Large intestine (tissue), 12 donors: ENCODE data around the gene AMPD1. TPM values are rescaled to one million over a fixed set of nuclear protein-coding genes. Genes with fewer than 3 reads are reported as not detected.
A peak's percentile ranks its signal among the peaks of the same experiment; 100 is the strongest.

Experiments used
- DNase-seq, 2 donors: peaks; one replicate each; pipeline versions ENCODE4 v3.0.0 to v3.0.0-alpha.2; 2013
- H3K27ac ChIP-seq: one replicate; pipeline ENCODE4 v1.5.1; 2013; ENCODE audit warnings: low read length
- H3K27me3 ChIP-seq: 2 replicates; pipeline ENCODE4 v1.6.1; 2013; ENCODE audit warnings: low read length; ENCODE audit not compliant: control insufficient read depth, insufficient read depth
- H3K36me3 ChIP-seq: 2 replicates; pipeline ENCODE4 v1.6.1; 2013; ENCODE audit warnings: low read length; ENCODE audit not compliant: control insufficient read depth, insufficient read depth
- H3K4me1 ChIP-seq: one replicate; pipeline ENCODE4 v1.6.1; 2013; ENCODE audit warnings: low read length; ENCODE audit not compliant: control insufficient read depth, insufficient read depth
- H3K4me3 ChIP-seq: one replicate; pipeline ENCODE4 v1.5.1; 2013; ENCODE audit warnings: low read length
- H3K9me3 ChIP-seq: one replicate; pipeline ENCODE4 v1.6.1; 2013; ENCODE audit warnings: mild to moderate bottlenecking, low read depth, low read length, moderate library complexity; ENCODE audit not compliant: control insufficient read depth
- WGBS: methylation state at CpG from one replicate; pipeline ENCODE4 v1.1.5; 2013; ENCODE audit warnings: low lambda C conversion rate; ENCODE audit not compliant: insufficient coverage; 5-methylcytosine and 5-hydroxymethylcytosine counted together
- long read RNA-seq, 11 donors: transcript quantifications; one replicate each; lab custom pipeline, GENCODE V29; 2026
- polyA plus RNA-seq: library from polyadenylated mRNA; unstranded; fragments of 120-200 nt; gene quantifications from one replicate; pipeline ENCODE4 v1.2.1, GENCODE V29; 2013

AMPD1 gene
- 0.13 TPM for polyA plus RNA-seq
- long read RNA-seq, donor 1: 0 reads
- long read RNA-seq, donor 2: 0 reads
- long read RNA-seq, donor 3: 0 reads
- long read RNA-seq, donor 4: 0 reads
- long read RNA-seq, donor 5: 0 reads
- long read RNA-seq, donor 6: 0 reads
- long read RNA-seq, donor 7: 0 reads
- long read RNA-seq, donor 8: 0 reads
- long read RNA-seq, donor 9: 0 reads
- long read RNA-seq, donor 10: 0 reads
- long read RNA-seq, donor 11: 0 reads

GRCh38 chr1:114695430-114696058 is at the start of gene AMPD1:
Gene AMPD1 (minus strand): TSS chr1:114695546. CDS start chr1:114695471, 75 bp downstream.
- H3K36me3 ChIP-seq: no peaks in the 10 kb centered on the region
- no peaks in the 10 kb centered on the region for H3K4me1 ChIP-seq
- WGBS: 19% methylated on average over 3 of the region's 6 CpGs
- no peak within 1 kb of the TSS for H3K27ac ChIP-seq
- peak; percentile 5 to 52 for DNase-seq
- no peaks in the 10 kb centered on the region for H3K27me3 ChIP-seq
- no peaks in the 10 kb centered on the region for H3K9me3 ChIP-seq
- H3K4me3 ChIP-seq: no peak within 1 kb of the TSS

GRCh38 chr1:114741963-114742746 is 46.8 kb upstream of the AMPD1 start:
- peaks cover 57% of the 10 kb centered on the region for H3K36me3 ChIP-seq

DNA sequence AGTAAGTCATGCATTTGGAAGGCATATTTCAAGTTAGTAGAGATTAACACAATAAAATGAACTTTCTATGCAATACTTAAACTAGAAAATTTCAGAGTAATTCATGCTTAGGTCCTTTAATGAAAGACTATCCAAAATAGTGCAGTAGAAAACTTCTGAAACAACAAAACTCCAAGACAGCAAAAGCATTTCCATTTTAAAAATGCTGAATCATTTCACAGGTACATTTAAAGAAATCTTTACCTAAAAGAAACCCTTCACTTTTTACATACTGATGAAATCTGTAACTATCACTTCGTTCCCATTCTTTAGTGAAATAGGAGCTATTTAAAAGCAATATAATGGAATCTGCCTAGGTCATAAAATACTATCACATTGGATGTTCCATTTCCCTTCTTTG is 45.0 kb upstream of the AMPD1 start:
- Histone ChIP-seq H3K27me3 (no peaks in the 10 kb centered on the region), H3K4me1 (peaks cover 11% of the 10 kb centered on the region), H3K27ac (no peak overlapping the region), H3K4me3 (no peak overlapping the region), H3K36me3 (peaks cover 59% of the 10 kb centered on the region), H3K9me3 (no peaks in the 10 kb centered on the region)
- DNase-seq: no peak
- WGBS: 86% methylated on average over 1 of the region's 1 CpG

More at GRCh38 chr1:114741963-114742746, 46.8 kb upstream of the AMPD1 start:
- no peak overlapping the region for H3K4me3 ChIP-seq
- DNase-seq: no peak
- 79% methylated on average over 2 of the region's 11 CpGs for WGBS
- no peaks in the 10 kb centered on the region for H3K9me3 ChIP-seq
- H3K4me1 ChIP-seq: peaks cover 7% of the 10 kb centered on the region
- H3K27me3 ChIP-seq: no peaks in the 10 kb centered on the region
- H3K27ac ChIP-seq: no peak overlapping the region

DNA sequence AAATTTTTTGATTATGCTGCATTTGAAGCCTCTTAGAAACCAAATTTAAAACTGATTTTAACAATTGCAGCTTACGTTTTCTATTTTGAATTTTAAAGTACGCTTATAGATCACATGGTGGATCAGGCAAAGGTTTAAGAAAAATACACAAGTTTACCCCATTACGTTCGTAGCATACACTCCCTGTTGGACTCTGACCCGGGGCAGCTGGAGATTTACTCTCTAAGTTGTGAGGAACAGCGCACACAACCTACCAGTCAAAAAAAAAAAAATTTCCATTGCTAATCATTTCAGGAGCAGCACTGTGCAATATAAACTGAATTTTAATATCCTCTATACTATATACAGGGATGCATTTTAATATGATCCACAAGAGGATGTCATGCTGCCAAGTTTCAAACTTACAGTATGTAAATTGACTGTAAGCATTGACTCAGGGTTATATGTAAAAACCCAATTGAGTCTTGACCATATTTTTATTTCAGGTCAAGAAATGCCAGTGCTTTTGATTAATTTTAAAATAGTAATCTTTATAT is 42.0 kb upstream of the AMPD1 start:
- Histone ChIP-seq H3K27ac (no peak overlapping the region), H3K4me3 (no peak overlapping the region), H3K9me3 (no peaks in the 10 kb centered on the region), H3K4me1 (peaks cover 11% of the 10 kb centered on the region), H3K36me3 (peaks cover 63% of the 10 kb centered on the region), H3K27me3 (no peaks in the 10 kb centered on the region)
- WGBS: 38% methylated on average over 5 of the region's 6 CpGs
- peak; percentile 66 to 85 for DNase-seq

DNA sequence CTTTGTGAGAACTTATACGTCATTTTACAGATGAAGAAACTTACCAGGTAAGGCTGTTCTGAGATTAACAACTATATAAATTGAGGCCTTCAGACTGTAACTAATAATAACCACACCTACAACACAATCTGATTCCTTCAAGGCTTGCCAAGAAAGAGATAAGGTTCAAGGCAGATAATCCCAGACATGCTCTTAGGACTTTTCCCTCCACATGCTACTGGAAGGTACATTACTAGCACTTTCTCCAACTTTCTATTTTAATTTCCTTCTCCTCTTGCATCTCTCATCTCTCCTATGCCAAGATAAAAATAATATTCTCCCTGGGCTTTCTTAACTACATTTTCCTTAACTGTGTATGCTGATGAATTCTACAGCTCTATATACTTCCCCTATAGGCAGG is 40.1 kb upstream of the AMPD1 start:
- 25% methylated on average over 1 of the region's 1 CpG for WGBS
- H3K36me3 ChIP-seq: peaks cover 68% of the 10 kb centered on the region

GRCh38 chr1:114729782-114730181 is 34.4 kb upstream of the AMPD1 start:
- Histone ChIP-seq H3K4me3 (no peak overlapping the region), H3K4me1 (no peaks in the 10 kb centered on the region), H3K27ac (no peak overlapping the region), H3K27me3 (no peaks in the 10 kb centered on the region), H3K36me3 (peaks cover 80% of the 10 kb centered on the region), H3K9me3 (no peaks in the 10 kb centered on the region)
- DNase-seq: no peak
- WGBS: 100% methylated on average over 1 of the region's 1 CpG

More for the DNA sequence above, 40.1 kb upstream of the AMPD1 start:
- H3K4me3 ChIP-seq: no peak overlapping the region
- no peak overlapping the region for H3K27ac ChIP-seq
- H3K4me1 ChIP-seq: peaks cover 11% of the 10 kb centered on the region
- H3K9me3 ChIP-seq: no peaks in the 10 kb centered on the region
- peak in 1 of 2 donors; percentile 62 for DNase-seq
- H3K27me3 ChIP-seq: no peaks in the 10 kb centered on the region

DNA sequence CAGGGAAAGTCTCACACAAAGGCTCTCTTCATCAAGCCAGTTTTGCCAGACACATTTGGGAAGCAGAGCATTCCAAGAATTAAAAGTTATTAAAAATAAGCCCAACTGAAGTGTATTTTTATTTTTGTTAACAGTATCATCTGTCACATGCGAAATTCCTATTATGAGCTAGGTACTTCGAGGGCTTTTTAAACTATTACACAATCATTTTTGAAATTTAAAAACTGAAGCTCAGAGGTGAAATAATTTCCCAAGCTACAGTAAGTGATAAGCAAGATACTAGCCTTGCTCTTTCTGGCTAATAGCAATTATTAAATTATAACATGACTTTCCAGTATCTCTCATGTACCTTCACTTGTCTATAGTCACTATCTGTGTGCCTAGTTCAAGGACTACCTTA is 33.2 kb upstream of the AMPD1 start:
- 100% methylated on average over 2 of the region's 2 CpGs for WGBS
- Histone ChIP-seq H3K27me3 (no peaks in the 10 kb centered on the region), H3K36me3 (peaks cover 81% of the 10 kb centered on the region)

GRCh38 chr1:114725230-114725629 is 29.9 kb upstream of the AMPD1 start:
- Histone ChIP-seq H3K9me3 (no peaks in the 10 kb centered on the region), H3K4me1 (peaks cover 10% of the 10 kb centered on the region), H3K4me3 (no peak overlapping the region), H3K27me3 (no peaks in the 10 kb centered on the region), H3K27ac (no peak overlapping the region), H3K36me3 (peaks cover 82% of the 10 kb centered on the region)
- DNase-seq: no peak
- WGBS: no CpG with 5 or more reads among the region's 1 CpG

More for the DNA sequence above, 33.2 kb upstream of the AMPD1 start:
- Histone ChIP-seq H3K4me1 (no peaks in the 10 kb centered on the region), H3K27ac (no peak overlapping the region), H3K9me3 (no peaks in the 10 kb centered on the region), H3K4me3 (no peak overlapping the region)
- no peak for DNase-seq

GRCh38 chr1:114723915-114724314 is 28.6 kb upstream of the AMPD1 start:
- peaks cover 83% of the 10 kb centered on the region for H3K36me3 ChIP-seq
- DNase-seq: no peak
- no CpG with 5 or more reads among the region's 1 CpG for WGBS

DNA sequence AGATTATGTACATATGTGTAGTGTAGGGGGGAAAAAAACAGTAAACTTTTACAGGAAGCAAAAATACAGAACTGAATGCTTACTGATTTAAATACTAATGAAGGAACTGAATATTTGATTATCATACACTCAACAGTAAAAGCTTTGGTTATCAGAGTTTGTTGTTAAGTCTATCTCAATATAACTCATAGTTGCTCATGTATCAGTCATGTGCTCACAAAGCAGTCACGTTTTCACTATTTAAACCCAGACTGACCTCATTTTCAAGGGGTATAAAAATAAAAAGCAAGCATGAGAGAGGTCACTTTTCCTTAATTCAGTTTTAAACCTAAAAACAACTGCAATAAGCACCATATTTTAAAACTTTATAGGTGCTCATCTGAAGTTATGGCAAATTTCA is 28.1 kb upstream of the AMPD1 start:
- Histone ChIP-seq H3K27me3 (no peaks in the 10 kb centered on the region), H3K4me1 (peaks cover 17% of the 10 kb centered on the region), H3K36me3 (peaks cover 84% of the 10 kb centered on the region), H3K9me3 (no peaks in the 10 kb centered on the region), H3K4me3 (no peak overlapping the region), H3K27ac (no peak overlapping the region)
- no peak for DNase-seq
- 0% methylated on average over 1 of the region's 1 CpG for whole genome bisulfite sequencing

More at GRCh38 chr1:114723915-114724314, 28.6 kb upstream of the AMPD1 start:
- Histone ChIP-seq H3K27me3 (no peaks in the 10 kb centered on the region), H3K4me3 (no peak overlapping the region), H3K27ac (no peak overlapping the region), H3K4me1 (peaks cover 12% of the 10 kb centered on the region), H3K9me3 (no peaks in the 10 kb centered on the region)
